ENCODE measurements around the gene CPPED1.

CPPED1 gene

DNA sequence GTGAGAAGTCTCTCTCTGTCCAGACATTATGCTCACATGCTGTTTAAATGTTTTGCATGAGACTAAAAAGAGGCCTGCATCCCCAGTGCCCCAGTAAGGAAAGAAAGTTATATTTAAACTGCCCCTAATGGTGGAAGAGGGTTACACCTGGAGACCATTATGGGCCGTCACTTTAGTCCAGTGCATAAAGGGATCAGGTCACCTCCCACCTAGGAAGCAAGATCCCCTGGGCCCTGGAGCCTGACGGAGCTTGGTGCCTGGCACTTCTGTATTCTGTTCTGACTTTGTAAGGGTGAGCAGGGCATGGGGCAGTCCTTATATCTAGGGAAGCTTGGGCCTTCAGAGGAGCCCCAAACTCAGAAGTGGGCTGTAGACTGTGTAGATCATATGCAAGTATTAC lies 67.9 kb downstream of the CPPED1 start:
- DNase-seq (ENCODE audit: low read depth in 2 of 2) = no peak

DNA sequence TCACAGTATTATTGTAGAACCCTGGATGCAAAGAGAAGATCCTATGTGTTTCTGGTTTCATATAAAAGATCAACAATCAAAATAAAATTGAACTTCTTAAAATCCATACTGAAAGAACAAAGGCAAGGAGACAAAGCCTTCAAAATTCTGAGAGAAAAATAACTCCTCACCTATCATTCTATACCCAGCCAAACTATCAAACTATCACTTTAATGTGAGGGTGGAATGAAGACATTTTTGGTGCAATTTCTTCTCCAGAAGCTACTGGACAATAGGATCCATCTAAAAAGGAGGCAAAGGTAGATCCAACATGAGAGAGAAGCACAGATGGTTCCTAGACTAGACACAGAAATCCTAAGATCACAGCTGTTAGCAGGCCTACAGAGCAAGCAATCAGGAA lies 71.1 kb downstream of the CPPED1 start:
- DNase-seq (ENCODE audit: low read depth in 2 of 2) = no peak

DNA sequence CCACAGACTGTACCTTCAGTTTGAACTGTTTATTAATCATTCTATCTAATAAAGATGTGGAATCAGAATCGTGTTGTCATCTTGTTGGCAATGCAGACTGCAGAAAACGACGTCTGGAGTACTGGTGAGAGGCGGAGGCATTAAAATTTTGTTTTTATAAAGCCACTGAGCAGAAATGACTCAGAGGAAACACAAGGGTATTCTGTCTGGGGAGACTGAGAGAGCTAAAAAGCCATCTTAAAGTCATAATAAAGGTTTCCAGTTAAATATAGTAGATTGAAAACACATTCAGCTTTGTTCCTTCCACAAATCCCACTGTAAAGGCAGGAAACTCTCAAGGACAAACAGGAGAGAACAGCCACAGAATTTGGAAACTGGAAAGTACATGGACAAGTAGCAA lies 74.2 kb downstream of the CPPED1 start:
- no peak for DNase-seq (ENCODE audit: low read depth in 2 of 2)

DNA sequence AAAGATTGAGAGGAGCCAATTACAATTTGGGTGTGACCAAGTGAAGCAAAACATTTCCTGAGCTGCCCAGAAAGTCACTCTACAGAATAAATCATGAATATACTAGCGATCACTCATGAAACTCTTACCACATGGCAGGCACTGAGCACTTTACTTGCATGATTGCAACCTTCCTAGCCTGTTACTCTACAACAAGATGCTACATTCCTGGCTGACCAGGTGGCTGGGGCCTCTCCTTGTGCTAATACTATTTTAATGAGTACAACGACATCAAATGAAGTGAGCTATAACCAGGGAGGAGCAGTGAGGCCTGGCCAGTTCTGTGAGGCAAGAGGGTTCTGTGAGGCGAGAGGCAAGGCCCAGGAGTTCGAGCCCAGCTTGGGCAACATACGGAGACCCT lies 75.2 kb downstream of the CPPED1 start:
- DNase-seq (ENCODE audit: low read depth in 2 of 2) = no peak

DNA sequence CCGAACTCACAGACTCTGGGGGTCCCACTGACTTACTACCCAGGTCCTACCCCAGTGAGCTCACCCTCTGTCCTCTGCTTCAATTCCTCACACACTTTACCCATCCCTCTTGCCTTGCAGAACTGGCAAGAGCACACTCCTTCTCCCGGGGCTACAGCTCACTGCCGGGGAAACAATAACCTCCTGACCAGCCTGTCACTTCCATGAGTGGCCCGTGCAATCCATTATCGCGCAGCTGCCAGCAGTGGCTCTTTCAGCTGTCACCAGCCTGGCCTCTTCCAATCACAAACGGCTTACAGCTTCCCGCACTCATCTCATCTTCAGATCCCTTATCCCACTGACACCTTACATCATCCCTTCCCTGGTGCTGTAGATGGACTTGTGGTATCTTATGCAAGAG lies 79.5 kb downstream of the CPPED1 start:
- no peak for DNase-seq (ENCODE audit: low read depth in 2 of 2)

DNA sequence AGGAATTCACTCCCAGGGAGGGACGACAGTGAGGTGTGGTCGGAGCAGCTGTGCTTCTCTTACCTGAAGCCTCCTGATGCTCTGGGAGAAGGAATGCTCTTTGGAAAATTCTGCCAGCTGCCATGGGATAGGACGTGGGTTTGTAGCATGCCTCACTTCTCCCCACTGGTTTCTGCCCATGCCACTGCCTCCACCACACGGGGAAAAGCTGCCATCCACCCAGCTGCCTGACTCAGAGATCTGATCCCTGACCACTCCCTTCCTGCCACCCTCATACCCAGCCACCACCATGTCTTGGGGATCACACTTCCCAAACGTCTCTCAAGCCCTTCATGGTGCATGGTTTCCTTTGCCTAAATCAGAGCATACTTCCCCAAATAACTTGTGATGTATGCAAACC lies 80.0 kb downstream of the CPPED1 start:
- DNase-seq (ENCODE audit: low read depth in 2 of 2) = no peak

DNA sequence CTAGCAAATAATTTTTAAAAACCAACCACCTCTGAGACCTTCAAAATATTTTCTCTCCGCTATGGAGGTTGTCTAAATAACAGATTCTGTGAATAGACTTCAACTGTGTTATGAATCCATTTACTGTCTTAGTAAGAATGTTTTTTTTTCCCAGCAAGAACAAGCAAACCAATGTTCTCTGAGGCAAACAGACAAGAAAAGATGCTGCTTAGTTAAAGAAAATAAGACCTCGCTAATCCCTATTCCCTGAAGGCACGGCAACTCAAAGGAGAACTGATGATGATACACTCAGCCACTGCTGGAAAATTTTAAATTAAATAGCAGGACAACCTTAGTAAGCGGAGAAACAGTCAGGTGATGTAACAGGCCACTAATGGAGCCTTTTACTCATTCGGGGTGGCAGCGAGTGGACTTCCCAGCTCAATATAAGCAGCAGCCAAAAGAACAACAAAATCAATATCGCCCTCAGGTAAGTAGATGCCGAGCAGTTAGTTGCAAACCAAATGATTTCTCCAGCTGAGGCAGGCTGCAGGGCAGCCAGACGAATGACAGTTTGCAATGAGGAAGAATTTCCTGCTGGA lies 81.8 kb downstream of the CPPED1 start:
- DNase-seq (ENCODE audit: low read depth in 2 of 2) = no peak

DNA sequence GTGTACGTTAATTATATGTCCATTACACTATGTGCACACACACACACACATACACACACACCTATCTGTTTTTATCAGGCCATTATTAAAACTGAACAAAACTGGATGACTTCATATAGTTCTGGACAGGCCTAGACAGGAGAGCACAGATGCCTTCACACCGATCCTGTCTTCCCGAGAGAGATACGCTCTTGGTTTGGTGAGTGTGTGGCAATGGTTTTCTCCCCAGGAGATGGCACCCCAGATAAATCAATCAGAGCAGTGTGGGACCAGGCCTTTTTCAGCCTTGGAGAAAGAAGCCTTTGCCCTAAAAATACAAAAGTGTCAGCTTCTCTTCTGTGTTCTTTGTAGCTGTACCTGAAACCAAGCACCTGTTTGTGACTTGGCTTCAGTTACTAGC lies 83.7 kb downstream of the CPPED1 start:
- DNase-seq (ENCODE audit: low read depth in 2 of 2) = no peak

DNA sequence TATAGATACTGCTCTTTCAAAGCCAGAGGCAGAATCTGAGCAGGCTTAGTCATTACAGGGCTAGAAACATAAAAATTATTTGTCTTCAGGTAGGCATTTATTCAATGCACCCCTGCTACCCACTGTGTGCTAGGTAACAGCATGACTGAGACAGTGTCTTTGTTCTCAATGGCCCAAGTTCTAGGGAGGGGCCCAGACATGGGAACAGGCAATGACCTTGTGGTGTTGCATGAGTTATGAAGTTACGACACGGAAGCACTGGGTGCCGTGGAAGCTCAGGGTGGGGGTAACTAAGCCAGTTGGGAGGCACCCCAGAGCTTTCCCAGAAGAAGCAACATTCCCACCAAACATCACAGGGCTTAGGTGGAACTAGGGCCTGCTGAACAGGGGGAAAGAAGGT lies 87.0 kb downstream of the CPPED1 start:
- no peak for DNase-seq (ENCODE audit: low read depth in 2 of 2)

DNA sequence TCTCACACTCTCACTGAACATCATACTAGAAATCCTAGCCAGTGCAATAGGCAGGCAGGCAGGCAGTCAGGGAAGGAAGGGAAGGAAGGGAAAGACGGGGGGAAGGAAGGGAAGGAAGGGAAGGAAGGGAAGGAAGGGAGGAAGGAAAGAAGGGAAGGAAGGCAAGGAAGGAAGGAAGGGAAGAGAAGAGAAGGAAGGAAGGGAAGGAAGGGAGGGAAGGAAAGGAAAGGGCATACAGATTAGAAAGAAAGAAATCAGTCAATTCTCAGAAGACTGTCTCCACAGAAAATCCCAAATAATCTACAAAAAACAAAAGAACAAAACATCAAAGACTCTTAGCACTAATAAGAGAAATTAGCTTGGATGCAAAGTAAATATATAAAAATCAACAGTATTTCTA lies 93.9 kb downstream of the CPPED1 start:
- no peak for DNase-seq (ENCODE audit: low read depth in 2 of 2)

DNA sequence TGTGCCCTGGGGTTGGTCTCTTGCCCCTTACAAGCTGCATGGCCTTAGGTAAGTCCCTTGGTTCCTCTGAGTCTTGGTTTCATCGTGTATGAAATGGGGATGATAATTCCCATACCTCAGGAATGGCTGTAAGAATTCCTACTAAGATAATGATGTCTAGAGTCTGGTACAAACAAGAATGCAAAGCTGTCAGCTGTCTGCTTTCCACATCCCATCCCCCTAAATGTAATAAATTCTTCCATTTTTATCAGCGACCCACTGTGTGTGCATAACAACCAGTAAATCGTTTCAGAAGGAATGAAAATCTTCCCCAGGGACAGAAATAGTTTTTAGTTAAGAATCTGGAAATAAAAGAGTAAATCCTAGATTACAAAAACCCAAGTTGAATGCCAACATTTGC lies 95.4 kb downstream of the CPPED1 start:
- DNase-seq (ENCODE audit: low read depth in 2 of 2) = no peak

DNA sequence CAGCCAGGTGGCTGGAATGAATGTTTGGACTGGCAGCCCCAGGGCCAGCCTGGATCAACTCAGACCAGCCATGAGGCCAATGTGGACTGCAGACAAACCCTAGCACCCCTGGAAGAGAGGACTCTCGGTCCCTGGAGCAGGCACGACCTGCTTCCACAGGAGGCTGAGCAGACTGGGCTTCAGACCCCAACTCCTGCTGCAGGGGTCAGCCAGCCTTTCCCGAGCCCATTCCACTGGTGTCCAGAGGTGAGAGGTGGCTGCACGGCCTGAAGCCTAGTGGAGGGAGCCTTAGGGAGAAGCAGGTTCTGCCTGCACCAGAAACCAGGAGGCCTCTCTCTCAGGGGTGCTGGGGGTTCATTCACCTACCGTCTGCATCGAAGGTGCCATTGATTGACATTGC lies 97.1 kb downstream of the CPPED1 start:
- no peak for DNase-seq (ENCODE audit: low read depth in 2 of 2)

DNA sequence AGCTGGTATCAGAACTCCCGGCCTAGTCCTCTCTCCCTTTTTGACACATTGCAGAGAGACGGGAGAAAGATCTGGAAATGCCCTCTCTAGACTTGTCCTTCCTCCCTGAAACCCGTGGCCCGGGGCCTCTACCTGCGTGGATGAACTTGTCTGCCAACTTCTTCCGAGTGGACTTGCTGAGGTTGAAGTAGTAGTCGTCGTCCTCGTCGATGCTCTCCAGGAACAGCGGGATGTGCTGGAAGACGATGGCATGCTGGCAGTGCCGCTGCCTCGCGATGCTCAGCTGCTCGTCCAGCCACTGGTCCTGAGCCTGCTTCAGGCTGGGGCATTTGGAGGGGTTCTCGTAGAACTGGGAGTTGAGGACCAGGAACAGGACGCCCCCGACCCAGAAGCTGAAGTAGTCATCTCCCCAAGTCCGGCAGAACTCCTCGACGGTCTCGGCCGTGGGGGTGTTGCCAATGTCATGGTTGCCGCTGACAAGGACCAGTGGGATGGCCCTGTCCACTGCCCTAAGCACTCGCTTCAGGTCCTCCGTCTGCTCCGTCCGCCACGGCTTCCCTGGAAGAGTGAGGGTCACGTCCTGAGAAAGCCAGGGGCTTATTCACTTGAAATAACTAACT lies 99.1 kb downstream of the CPPED1 start:
- DNase-seq (ENCODE audit: low read depth in 2 of 2) = no peak

DNA sequence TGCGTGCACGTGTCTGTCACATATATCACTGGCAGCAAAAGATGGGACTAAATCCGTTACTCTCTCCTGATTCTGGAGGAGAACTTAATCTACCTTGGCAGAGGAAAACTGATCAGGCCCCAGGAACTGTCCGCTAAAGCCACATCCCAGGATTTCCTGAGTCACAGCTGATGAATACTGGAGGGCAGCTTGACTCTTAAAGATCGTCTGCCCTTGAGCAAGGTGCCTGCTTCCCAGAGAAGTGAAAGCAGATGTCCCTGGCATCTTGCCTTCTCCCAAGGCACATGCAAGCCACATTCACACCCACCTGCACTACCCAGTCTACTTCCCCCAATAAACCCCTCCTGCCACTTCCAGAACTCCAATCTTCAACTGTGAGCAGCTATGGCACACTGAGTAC lies 99.8 kb downstream of the CPPED1 start:
- DNase-seq (ENCODE audit: low read depth in 2 of 2) = no peak

DNA sequence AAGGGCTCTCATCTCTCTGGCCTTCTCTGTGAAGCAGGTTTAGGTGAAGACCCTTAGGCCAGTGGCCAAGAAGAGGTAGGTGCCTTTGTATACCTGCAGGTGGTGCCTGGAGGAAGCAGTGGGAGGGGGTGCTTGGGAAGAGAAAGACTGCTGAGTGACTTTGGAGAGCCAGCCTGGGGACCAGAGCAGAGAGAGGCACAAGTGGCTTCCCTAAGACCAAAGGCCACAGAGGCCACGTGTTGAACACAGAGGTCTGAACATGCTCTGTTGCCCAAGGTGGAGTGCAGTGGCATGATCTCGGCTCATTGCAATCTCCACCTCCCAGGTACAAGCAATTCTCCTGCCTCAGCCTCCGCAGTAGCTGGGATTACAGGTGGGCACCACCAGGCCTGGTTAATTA lies 103.5 kb downstream of the CPPED1 start:
- DNase-seq (ENCODE audit: low read depth in 2 of 2) = no peak

DNA sequence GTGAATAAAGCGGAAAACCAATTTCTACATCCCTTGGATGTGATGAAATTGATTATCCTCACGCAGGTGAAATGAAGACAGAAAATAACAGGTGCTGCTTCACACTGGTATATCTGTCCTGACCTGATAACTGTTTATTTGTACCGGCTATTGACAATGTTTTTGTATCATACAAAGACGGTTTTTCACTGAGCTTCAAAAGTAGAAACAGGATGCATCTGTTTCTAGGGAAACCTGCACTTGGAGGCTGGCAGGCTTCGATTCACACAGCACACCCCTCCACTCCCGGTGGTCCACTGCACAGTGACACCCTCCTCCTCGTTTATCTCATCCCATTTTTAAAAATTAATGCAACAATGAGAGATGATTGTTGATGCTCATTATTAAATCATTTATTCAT lies 104.5 kb downstream of the CPPED1 start:
- no peak for DNase-seq (ENCODE audit: low read depth in 2 of 2)

DNA sequence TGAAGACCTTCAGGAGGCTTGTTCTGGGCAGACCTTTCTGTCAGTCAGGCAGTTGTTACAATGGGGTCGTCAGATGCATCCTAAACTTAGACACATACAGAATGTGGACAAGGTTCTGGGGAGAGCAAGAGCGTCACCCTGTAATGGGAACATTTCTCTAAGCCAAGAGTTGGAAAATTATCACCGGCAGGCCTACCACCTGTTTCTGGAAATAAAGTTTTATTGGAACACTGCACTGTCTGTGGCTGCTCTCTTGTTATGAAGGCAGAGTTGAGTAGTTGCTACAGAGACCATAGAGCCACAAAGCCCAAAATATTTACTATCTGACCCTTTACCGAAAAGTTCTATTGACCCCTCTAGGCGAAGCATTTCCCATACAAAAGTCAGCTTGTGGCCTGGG lies 106.2 kb downstream of the CPPED1 start:
- no peak for DNase-seq (ENCODE audit: low read depth in 2 of 2)

DNA sequence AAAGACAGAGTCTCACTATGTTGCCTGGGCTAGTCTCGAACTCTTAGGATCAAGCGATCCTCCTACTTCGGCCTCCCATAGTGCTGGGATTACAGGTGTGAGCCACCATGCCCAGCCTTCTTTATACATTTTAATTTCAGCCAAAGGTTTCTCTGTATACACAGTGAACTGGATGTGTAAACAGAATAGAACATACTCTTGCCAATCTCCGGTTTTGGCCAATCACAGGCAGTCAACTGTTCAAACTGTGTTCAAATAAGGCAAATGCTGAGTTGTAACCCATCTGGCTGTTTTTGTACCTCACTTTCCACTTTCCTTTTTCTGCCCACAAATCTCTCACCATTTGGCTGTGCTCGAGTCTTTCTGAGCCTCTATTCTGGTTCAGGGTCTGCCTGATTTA lies 108.2 kb downstream of the CPPED1 start:
- no peak for DNase-seq (ENCODE audit: low read depth in 2 of 2)

DNA sequence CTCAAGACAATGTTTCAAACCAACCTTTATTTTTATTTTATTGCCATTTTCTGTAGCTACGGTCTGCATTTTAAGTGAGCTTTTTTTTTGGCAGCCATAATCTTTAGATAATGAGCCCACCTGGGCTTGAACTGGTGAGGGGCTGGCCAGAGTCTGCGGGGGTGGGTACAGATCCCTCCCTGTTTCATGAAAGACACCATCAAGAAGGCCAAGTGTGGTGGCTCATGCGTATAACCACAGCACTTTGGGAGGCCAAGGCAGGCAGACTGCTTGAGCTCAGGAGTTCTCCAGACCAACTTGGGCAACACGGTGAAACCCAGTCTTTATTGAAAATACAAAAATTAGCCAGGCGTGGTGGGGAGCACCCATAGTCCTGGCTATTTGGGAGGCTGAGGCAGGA lies 113.7 kb downstream of the CPPED1 start:
- no peak for DNase-seq (ENCODE audit: low read depth in 2 of 2)

DNA sequence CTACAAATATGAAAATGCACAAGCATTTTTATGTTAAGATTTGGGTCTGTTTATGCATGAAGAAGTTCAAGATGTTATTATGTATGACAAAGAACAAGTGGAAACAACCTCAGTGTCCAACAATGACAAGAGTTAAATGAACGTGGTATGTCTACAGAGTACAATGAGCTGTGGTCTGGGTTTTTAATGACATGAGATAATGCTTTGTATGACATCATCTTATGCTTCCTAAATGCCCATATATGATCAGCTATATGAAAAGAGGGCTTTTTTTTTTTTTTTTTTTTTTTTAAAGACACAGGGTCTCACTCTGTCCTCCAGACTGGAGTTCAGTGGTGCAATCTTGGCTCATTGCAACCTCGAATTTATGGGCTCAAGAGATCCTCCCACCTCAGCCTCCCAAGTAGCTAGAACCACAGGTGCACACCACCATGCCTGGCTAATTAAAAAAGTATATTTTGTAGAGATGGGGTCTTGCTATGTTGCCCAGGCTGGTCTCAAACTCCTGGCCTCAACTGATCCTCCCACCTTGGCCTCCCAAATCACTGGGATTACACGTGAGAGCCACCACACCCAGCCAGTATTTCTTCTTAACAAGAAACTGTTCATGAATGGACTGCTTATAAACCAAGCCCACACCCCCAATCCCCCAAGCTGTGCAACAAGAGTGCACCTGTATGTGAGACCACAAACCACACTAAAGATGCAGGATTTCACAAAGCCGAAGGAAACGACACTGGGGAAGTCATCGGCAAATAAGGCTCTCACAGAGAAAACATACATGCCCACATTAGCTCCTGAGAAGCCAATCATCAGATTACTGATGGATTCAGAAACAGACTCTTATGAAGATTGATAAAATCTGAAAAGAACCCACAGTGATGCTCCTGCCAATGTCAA lies 114.5 kb downstream of the CPPED1 start:
- no peak for DNase-seq (ENCODE audit: low read depth in 2 of 2)

DNA sequence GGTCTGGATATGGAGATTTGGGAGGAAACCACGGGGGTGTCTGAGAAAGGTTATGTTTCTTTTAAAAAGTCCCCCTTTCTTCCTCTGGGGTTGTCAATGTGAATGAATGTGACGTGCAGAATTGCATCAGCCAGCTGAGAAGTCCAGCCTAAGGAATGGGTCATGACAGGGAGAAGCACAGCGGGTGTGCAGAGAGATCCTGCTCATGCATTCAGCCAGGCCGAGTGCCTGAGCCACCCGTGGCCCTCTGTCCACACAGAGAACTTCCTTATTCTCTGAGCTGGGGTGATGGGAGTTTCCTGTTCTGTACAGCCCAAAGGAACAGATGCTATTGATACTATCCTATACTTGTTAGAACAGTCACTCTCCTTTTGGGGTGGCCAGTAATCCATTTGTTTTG lies 117.9 kb downstream of the CPPED1 start:
- no peak for DNase-seq (ENCODE audit: low read depth in 2 of 2)

DNA sequence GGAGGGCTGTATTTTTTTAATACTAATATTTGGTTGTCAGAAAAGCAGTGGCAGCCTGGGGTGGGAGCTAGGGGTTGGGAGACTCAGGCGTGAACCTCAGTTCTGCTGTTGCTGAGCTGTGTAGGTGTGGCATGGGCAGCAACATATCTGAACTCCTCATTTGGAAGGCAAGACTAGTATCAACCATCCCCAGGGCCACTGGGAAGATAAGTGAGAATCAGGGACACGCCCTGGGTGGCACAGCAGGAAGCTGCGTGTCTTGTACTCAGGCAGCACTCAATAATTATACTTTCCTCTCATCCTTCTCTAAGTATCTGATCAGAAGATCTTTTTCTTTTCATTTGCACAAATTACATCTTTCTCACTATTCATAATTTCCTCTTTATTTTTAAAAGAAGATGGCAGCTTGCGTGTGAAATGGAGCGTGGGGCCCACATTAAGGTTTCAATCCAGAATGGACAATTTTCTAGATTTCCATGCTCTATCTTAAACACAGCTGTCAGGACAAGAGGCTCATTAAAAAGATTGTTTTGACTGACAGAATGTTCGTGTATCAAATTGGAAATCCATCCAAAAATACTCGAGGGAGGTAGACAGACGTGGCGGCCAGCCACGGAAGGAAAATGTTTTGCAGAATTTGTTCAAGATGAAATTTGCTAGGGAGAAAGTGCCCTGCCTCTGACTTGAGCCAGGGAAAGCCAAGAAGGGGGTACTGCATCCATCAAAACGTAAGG lies 121.1 kb downstream of the CPPED1 start:
- DNase-seq (ENCODE audit: low read depth in 2 of 2) = no peak

DNA sequence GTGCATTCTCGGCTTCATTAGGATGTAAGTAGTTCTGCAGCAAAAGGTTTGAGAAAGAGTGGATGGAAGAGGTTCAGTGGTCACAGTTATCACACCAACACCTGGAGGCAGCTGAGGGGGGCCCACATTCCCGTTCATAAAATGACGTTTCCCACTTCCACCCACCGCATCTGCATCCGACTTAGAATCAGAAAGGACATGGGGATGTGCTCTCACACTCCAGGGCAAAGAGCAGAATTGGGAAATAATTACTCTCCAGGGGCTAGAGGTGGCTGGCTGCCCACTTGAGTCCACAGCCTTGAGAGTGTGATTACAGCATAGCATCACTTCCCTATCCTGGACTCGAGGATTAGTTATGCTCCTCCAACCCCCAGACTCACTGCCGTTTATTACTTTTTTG lies 122.0 kb downstream of the CPPED1 start:
- no peak for DNase-seq (ENCODE audit: low read depth in 2 of 2)
